Measurements from ENCODE around the gene LHFPL6.

The LHFPL6 gene

DNA sequence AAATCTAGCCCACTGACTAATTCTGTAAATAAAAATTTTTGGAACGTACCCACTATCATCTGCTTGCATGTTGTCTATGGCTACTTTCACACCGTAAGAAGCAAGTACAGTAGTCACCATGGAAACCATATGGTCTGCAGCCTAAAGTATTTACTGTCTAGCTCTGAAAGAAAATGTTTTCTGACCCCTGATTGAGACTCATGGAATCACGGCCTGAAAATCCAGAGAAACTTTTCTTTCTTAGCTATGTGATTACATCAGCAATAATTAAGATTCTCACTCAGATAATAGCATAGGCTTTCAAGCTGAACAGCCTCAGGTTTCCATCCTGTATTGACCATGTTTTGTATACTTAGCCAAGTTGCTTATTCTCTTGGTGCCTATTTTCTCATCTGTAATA, 300.2 kb downstream of the LHFPL6 start:
- H3K4me3 ChIP-seq (ENCODE audit: control insufficient read depth, low read depth, low read length): no peak overlapping the region
- DNase-seq (ENCODE audit: low read depth): no peak
- TF ChIP-seq, protein P1, sequence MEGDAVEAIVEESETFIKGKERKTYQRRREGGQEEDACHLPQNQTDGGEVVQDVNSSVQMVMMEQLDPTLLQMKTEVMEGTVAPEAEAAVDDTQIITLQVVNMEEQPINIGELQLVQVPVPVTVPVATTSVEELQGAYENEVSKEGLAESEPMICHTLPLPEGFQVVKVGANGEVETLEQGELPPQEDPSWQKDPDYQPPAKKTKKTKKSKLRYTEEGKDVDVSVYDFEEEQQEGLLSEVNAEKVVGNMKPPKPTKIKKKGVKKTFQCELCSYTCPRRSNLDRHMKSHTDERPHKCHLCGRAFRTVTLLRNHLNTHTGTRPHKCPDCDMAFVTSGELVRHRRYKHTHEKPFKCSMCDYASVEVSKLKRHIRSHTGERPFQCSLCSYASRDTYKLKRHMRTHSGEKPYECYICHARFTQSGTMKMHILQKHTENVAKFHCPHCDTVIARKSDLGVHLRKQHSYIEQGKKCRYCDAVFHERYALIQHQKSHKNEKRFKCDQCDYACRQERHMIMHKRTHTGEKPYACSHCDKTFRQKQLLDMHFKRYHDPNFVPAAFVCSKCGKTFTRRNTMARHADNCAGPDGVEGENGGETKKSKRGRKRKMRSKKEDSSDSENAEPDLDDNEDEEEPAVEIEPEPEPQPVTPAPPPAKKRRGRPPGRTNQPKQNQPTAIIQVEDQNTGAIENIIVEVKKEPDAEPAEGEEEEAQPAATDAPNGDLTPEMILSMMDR (conservative IDR thresholded peaks at IDR 0.05; ENCODE audit: control insufficient read depth, insufficient read depth, low read depth, low read length): no peak

DNA sequence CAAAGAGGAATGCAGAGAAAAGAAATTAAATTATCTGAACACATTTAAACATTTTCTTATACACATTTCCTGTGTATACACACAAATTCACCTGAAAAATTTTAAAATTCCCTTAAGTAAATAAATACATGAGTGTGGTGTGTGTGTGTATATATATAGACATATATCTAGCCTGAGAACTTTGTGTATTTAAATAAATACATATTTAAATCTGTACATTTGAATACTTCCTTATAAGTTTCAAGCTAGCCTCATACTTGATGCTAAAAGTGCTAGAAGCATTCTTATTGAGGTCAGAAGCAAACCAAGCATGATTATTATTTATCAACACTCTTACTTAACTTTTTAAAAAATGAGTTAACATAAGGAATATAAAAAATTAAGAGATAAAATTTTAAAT, 304.0 kb downstream of the LHFPL6 start:
- no peak for DNase-seq (ENCODE audit: low read depth)
- no peak overlapping the region for H3K4me3 ChIP-seq (ENCODE audit: control insufficient read depth, low read depth, low read length)
- TF ChIP-seq, protein P1 (conservative IDR thresholded peaks at IDR 0.05; ENCODE audit: control insufficient read depth, insufficient read depth, low read depth, low read length): no peak

DNA sequence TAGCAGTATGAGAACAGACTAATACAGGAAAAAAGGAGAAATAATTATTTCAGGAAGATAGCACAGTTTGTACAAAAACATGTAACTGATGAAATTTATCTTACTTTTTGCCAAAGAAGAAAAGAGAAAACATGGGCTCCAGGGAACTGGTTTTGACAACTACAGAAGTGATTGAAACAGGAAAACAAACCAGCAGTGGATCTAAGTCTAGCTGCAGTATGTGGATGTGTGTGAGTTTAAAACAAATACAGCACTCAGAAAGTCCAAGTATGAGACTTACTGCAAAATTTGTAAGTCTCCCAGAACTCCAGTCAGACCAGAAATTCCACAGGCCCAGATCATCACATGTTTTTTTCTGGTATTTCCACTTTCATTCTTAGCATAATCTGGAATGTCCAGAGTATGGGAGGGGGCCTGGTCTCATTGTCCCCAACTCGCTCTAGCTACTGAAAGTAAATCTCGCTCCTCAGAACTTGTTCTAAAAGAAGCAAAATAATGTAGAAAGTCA, 305.3 kb downstream of the LHFPL6 start:
- no peak for DNase-seq (ENCODE audit: low read depth)
- H3K4me3 ChIP-seq (ENCODE audit: control insufficient read depth, low read depth, low read length): no peak overlapping the region

DNA sequence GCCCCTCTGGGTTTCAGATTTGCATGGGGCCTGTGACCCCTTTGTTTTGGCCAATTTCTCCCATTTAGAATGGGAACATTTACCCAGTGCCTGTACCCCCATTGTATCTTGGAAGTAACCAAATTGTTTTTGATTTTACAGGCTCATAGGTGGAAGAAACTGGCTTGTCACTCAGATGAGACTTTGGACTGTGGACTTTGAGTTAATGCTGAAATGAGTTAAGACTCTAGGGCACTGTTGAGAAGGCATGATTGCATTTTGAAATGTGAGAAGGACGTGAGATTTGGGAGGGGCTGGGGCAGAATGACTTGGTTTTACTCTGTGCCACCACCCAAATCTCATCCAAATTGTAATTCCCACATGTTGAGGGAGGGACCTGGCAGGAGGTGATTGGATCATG, 306.0 kb downstream of the LHFPL6 start:
- DNase-seq (ENCODE audit: low read depth): no peak
- TF ChIP-seq, protein P1 (conservative IDR thresholded peaks at IDR 0.05; ENCODE audit: control insufficient read depth, insufficient read depth, low read depth, low read length): no peak
- H3K4me3 ChIP-seq (ENCODE audit: control insufficient read depth, low read depth, low read length): no peak overlapping the region

More for the DNA sequence above, 305.3 kb downstream of the LHFPL6 start:
- TF ChIP-seq, protein P1 (conservative IDR thresholded peaks at IDR 0.05; ENCODE audit: control insufficient read depth, insufficient read depth, low read depth, low read length): no peak

DNA sequence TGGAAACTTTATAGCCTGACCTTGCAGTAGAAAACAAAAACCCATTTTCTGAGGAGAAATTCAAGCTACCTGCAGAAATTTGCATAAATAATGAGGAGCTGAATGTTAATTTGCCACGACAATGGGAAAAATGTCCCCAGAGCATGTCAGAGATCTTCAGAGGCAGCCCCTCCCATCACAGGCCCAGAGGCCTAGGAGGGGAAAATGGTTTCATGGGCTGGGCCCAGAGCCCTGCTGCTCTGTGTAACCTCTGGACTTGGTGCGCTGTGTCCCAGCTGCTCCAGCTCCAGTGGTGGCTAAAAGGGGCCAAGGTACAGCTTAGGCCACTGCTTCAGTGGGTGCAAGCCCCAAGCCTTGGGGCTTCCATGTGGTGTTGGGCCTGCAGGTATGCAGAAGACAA, 306.8 kb downstream of the LHFPL6 start:
- DNase-seq (ENCODE audit: low read depth): no peak
- no peak overlapping the region for H3K4me3 ChIP-seq (ENCODE audit: control insufficient read depth, low read depth, low read length)
- TF ChIP-seq, protein P1 (conservative IDR thresholded peaks at IDR 0.05; ENCODE audit: control insufficient read depth, insufficient read depth, low read depth, low read length): no peak

All from fibroblast of mammary gland (primary cell).